Osteoblast (primary cell): ENCODE measurements around the gene TRAM2. TPM values are rescaled to one million over a fixed set of nuclear protein-coding genes. Genes with fewer than 3 reads are reported as not detected.

ENCODE experiments used
- DNase-seq: peaks from one replicate; pipeline ENCODE4 v3.0.0; 2011; ENCODE audit warnings: low spot score, mixed read lengths; ENCODE audit not compliant: insufficient read length; ENCODE audit errors: missing footprints
- H2AFZ ChIP-seq: 2 replicates; pipeline ENCODE4 v1.6.0; 2011; ENCODE audit warnings: mild to moderate bottlenecking, low read length
- H3K27ac ChIP-seq: 2 replicates; pipeline ENCODE4 v1.5.1; 2011; ENCODE audit warnings: mild to moderate bottlenecking, low read depth, low read length, moderate library complexity
- H3K27me3 ChIP-seq: 2 replicates; pipeline ENCODE4 v1.6.0; 2012; ENCODE audit warnings: mild to moderate bottlenecking, control low read depth, inconsistent platforms, low read length, moderate library complexity; ENCODE audit not compliant: insufficient read depth
- H3K36me3 ChIP-seq: 2 replicates; pipeline ENCODE4 v1.5.1; 2011; ENCODE audit warnings: mild to moderate bottlenecking, low read length, control low read depth, moderate library complexity; ENCODE audit not compliant: insufficient read depth
- H3K4me1 ChIP-seq: 2 replicates; pipeline ENCODE4 v1.5.1; 2011; ENCODE audit warnings: mild to moderate bottlenecking, low read length, control low read depth, moderate library complexity; ENCODE audit not compliant: insufficient read depth
- H3K4me2 ChIP-seq: 2 replicates; pipeline ENCODE4 v1.6.0; 2011; ENCODE audit warnings: mild to moderate bottlenecking, low read length; ENCODE audit not compliant: insufficient read depth
- H3K4me3 ChIP-seq: fragments of 200-600 bp; sonication (generic); 3 replicates; pipeline ENCODE4 v1.5.1; 2012; ENCODE audit warnings: mild to moderate bottlenecking, low read length, inconsistent platforms; ENCODE audit not compliant: insufficient read depth
- H3K79me2 ChIP-seq: 2 replicates; pipeline ENCODE4 v1.6.0; 2012; ENCODE audit warnings: mild to moderate bottlenecking, low read length, control low read depth, inconsistent platforms; ENCODE audit not compliant: insufficient read depth
- H3K9me3 ChIP-seq: 2 replicates; pipeline ENCODE4 v1.5.1; 2011; ENCODE audit warnings: low read depth, low read length, control low read depth
- H4K20me1 ChIP-seq: 2 replicates; pipeline ENCODE4 v1.6.0; 2012; ENCODE audit warnings: mild to moderate bottlenecking, low read length, control low read depth; ENCODE audit not compliant: insufficient read depth
- total RNA-seq: library from RNA; depleted of rRNA; stranded (reverse); fragments of >200 nt; gene quantifications from 2 replicates; pipeline ENCODE4 v1.2.3, GENCODE V29; 2012
- TF ChIP-seq, protein P1 (sequence below): IDR thresholded peaks from 2 replicates; pipeline ENCODE4 v1.5.1; 2011; ENCODE audit warnings: mild to moderate bottlenecking, low read depth, low read length, moderate library complexity; ENCODE audit errors: extremely low read depth

Gene TRAM2
- total RNA-seq, 1 donor, result 155 TPM

DNA sequence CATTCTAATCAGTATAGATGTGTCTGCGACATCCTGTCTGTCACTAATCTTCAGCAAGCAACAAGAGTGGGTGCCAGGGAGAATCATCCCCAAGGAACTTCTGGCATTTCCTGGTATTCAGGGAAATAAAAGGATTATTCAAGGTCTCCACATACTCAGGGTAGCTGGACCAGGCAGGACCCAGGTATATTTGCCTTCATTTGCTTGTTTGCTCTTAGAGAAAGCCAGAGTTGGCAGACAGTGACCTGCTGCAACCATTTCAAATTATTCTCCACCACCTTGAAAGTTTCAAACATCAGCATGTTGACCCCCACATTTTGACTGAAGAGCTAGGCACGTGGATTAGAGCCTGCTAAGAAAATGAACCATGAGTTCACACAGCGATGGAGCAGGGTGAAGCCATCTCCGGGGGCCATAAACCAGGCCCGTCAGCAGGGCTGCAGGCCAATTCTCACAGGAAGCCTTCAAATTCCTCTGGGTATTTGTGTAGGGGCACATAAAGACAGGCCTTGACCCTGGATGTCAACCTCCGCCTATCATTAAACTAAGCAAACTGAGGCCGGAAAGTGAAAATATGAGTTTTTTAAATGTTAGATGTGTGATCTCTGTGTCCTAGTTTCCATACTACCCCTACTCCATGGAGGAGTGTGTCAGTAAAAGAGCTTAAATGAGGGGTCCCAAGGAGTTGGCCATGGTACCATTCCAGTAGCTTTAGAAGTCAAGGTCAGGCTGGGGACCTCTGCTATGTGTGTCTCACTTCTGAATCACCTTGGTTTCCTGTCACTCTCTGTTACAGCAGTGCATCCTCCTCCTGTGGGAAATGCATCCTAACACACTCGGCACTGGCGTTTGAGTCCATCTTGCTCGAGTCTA is 32.9 kb downstream of the TRAM2 start:
- H3K4me3 ChIP-seq, result peak overlapping the region; percentile 28
- no peaks in the 10 kb centered on the region for H3K9me3 ChIP-seq
- peaks cover 7% of the 10 kb centered on the region for H4K20me1 ChIP-seq
- peaks cover 99% of the 10 kb centered on the region for H3K4me1 ChIP-seq
- H3K27me3 ChIP-seq, result no peaks in the 10 kb centered on the region
- peaks cover 93% of the 10 kb centered on the region for H3K79me2 ChIP-seq
- DNase-seq, result peak; percentile 72
- peak overlapping the region; percentile 82 for H3K27ac ChIP-seq
- H3K36me3 ChIP-seq, result peaks cover 47% of the 10 kb centered on the region
- TF ChIP-seq, protein P1, sequence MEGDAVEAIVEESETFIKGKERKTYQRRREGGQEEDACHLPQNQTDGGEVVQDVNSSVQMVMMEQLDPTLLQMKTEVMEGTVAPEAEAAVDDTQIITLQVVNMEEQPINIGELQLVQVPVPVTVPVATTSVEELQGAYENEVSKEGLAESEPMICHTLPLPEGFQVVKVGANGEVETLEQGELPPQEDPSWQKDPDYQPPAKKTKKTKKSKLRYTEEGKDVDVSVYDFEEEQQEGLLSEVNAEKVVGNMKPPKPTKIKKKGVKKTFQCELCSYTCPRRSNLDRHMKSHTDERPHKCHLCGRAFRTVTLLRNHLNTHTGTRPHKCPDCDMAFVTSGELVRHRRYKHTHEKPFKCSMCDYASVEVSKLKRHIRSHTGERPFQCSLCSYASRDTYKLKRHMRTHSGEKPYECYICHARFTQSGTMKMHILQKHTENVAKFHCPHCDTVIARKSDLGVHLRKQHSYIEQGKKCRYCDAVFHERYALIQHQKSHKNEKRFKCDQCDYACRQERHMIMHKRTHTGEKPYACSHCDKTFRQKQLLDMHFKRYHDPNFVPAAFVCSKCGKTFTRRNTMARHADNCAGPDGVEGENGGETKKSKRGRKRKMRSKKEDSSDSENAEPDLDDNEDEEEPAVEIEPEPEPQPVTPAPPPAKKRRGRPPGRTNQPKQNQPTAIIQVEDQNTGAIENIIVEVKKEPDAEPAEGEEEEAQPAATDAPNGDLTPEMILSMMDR, result no peak
- H3K4me2 ChIP-seq, result peak overlapping the region; percentile 67
- H2AFZ ChIP-seq, result no peak overlapping the region

DNA sequence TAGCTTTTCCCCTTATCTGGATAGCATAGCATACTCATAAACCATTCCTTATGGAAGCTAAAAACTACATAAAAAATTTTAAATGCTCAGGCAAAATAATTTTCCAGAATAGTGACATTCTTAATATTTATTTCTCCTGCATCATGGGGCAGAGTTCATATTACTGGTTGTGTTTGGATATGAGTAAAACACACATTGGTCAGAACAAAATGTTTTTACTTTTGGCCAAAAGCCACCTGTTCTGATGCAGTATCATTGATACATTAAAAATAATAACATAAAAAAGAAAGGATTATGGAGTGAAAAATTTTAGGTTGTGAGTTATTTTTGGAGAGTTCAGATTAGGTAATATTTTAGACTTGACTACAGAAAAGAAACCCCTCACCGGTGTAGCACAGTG is 33.6 kb downstream of the TRAM2 start:
- H3K27me3 ChIP-seq, result no peaks in the 10 kb centered on the region
- no peak overlapping the region for H3K4me3 ChIP-seq
- H3K27ac ChIP-seq, result peak overlapping the region; percentile 82

DNA sequence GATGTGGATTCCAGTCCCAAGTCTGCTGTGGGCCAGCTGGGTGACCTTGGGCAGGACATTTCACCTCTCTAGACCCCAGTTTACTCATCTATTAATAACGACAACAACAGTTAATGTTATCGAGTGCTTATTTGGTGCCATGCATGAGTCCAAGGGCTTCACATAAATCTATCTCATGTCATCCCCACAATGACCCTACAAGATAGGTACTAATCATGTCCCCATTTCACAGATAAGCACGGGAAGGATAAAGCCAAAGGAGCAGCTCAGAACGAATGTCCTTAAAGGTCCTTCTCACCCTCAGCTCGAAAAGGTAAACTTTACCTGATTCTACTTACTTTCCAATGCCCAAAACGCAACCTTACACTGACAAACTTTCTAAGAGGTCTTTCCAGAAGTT is 35.7 kb downstream of the TRAM2 start:
- Histone ChIP-seq H3K4me1 (peaks cover 99% of the 10 kb centered on the region), H4K20me1 (peaks cover 5% of the 10 kb centered on the region), H3K27me3 (no peaks in the 10 kb centered on the region), H3K36me3 (peaks cover 45% of the 10 kb centered on the region), H3K4me2 (peak overlapping the region; percentile 61), H2AFZ (no peak overlapping the region), H3K9me3 (no peaks in the 10 kb centered on the region), H3K79me2 (peaks cover 93% of the 10 kb centered on the region), H3K27ac (peak overlapping the region; percentile 82), H3K4me3 (no peak overlapping the region)
- TF ChIP-seq, protein P1, result no peak
- DNase-seq, result no peak

More for the DNA sequence above, 33.6 kb downstream of the TRAM2 start:
- peaks cover 99% of the 10 kb centered on the region for H3K4me1 ChIP-seq
- H3K4me2 ChIP-seq, result peak overlapping the region; percentile 67
- H4K20me1 ChIP-seq, result peaks cover 7% of the 10 kb centered on the region
- H3K79me2 ChIP-seq, result peaks cover 93% of the 10 kb centered on the region
- peak; percentile 58 for DNase-seq
- peaks cover 42% of the 10 kb centered on the region for H3K36me3 ChIP-seq
- no peak overlapping the region for H2AFZ ChIP-seq
- TF ChIP-seq, protein P1, result no peak
- H3K9me3 ChIP-seq, result no peaks in the 10 kb centered on the region

DNA sequence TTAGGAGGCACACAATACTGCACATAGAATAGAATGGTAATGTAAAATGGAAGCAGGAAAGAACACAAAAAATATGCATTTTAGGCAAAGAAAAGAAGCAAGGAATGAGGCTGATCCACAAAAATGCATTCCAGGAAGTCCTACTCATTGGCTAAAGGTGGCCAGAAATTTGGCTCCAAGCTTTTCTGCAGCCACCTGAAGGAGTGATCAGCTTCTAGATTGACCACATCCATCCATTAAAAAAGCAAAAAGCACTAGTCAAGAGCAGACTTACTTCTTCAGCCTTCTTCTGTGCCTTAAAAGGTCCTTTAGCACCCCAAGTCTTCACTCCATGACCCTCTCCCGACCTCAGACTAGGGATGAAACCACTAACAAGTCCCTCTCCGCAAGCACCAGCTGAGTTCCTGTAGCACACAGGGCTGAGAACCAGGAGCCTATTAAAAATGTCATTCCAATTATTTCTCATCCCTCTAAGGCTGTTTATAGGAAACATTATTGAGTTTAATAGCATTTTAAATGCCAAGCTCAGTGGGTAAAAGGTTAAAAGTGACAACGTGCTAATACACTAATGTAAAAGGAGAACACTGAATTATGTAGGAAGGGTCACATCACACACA is 36.5 kb downstream of the TRAM2 start:
- no peaks in the 10 kb centered on the region for H3K9me3 ChIP-seq
- peaks cover 92% of the 10 kb centered on the region for H3K4me1 ChIP-seq
- peaks cover 51% of the 10 kb centered on the region for H3K36me3 ChIP-seq
- no peaks in the 10 kb centered on the region for H3K27me3 ChIP-seq
- TF ChIP-seq, protein P1, result no peak
- peak overlapping the region; percentile 82 for H3K27ac ChIP-seq
- H3K79me2 ChIP-seq, result peaks cover 93% of the 10 kb centered on the region
- DNase-seq, result no peak
- peaks cover 5% of the 10 kb centered on the region for H4K20me1 ChIP-seq
- H2AFZ ChIP-seq, result no peak overlapping the region
- peak overlapping the region; percentile 61 for H3K4me2 ChIP-seq
- H3K4me3 ChIP-seq, result peak overlapping the region; percentile 24
